K562 (cell line): ENCODE results near the gene TMPRSS9. TPM values are rescaled to one million over a fixed set of nuclear protein-coding genes. Genes with fewer than 3 reads are reported as not detected.

Source experiments
- ADNP ChIP-seq: fragments of 200-800 bp; sonication (Bioruptor generic); IDR thresholded peaks from 2 replicates; pipeline ENCODE4 v1.6.1; 2016; ENCODE audit warnings: missing genetic modification characterization, missing compliant biosample characterization
- BCOR ChIP-seq: fragments of 450-650 bp; IDR thresholded peaks from 2 replicates; pipeline ENCODE4 v1.6.1; 2016
- DIDO1 ChIP-seq: fragments of 450-650 bp; IDR thresholded peaks from 2 replicates; pipeline ENCODE4 v1.6.1; 2016; ENCODE audit warnings: low read depth, missing biosample characterization, missing genetic modification characterization
- FIP1L1 ChIP-seq: fragments of 200-400 bp; formaldehyde crosslinking; IDR thresholded peaks from 2 replicates; pipeline ENCODE4 v1.6.1; 2018; ENCODE audit warnings: mild to moderate bottlenecking, low read depth, low read length; ENCODE audit not compliant: poor library complexity, severe bottlenecking
- HMG20A ChIP-seq: fragments of 450-650 bp; formaldehyde crosslinking; conservative IDR thresholded peaks from 2 replicates; pipeline ENCODE4 v1.4.0; 2020; ENCODE audit warnings: mild to moderate bottlenecking, mixed read lengths
- MCM2 ChIP-seq: fragments of 450-650 bp; IDR thresholded peaks from 2 replicates; pipeline ENCODE4 v1.6.1; 2017; ENCODE audit warnings: low read depth, mild to moderate bottlenecking
- NFATC3 ChIP-seq: fragments of 450-650 bp; IDR thresholded peaks from 2 replicates; pipeline ENCODE4 v1.6.1; 2017; ENCODE audit warnings: mild to moderate bottlenecking
- POLR3A ChIP-seq: IDR thresholded peaks from 2 replicates; pipeline ENCODE4 v1.6.1; 2011; ENCODE audit warnings: borderline replicate concordance, mild to moderate bottlenecking, moderate library complexity; ENCODE audit not compliant: insufficient read length, insufficient read depth; ENCODE audit errors: extremely low read depth
- RBBP5 ChIP-seq: fragments of 200-600 bp; sonication (generic); IDR thresholded peaks from 2 replicates; pipeline ENCODE4 v1.6.1; 2012; ENCODE audit warnings: borderline replicate concordance, mild to moderate bottlenecking, low read length, control low read depth, inconsistent platforms; ENCODE audit not compliant: insufficient read depth, poor library complexity, severe bottlenecking
- RBM17 ChIP-seq: fragments of 200-400 bp; formaldehyde crosslinking; IDR thresholded peaks from 2 replicates; pipeline ENCODE4 v1.6.1; 2017; ENCODE audit warnings: low read depth, mild to moderate bottlenecking, low read length, borderline replicate concordance
- RCOR1 ChIP-seq, 2 experiments: IDR thresholded peaks; 2 replicates each; pipeline ENCODE4 v1.6.1; 2012; ENCODE audit warnings: low read depth in 2 of 2, low read length in 2 of 2, borderline replicate concordance in 1 of 2, improper control_type of control experiment in 1 of 2
- SMARCA5 ChIP-seq: fragments of 450-650 bp; IDR thresholded peaks from 2 replicates; pipeline ENCODE4 v1.6.1; 2016
- SP1 ChIP-seq: sonication (generic); formaldehyde crosslinking; IDR thresholded peaks from 2 replicates; pipeline ENCODE4 v1.8.1; 2022; ENCODE audit warnings: mild to moderate bottlenecking, missing genetic modification reagents
- ZC3H8 ChIP-seq: fragments of 450-650 bp; IDR thresholded peaks from 2 replicates; pipeline ENCODE4 v1.6.1; 2017
- ZNF444 ChIP-seq: fragments of 250-450 bp; sonication (Bioruptor Pico); IDR thresholded peaks from 2 replicates; pipeline ENCODE4 v1.4.0; 2020; ENCODE audit warnings: mild to moderate bottlenecking, moderate library complexity
- ZSCAN29 ChIP-seq: fragments of 450-650 bp; IDR thresholded peaks from 2 replicates; pipeline ENCODE4 v1.6.1; 2017
- polyA plus RNA-seq, 8 experiments: library from polyadenylated mRNA; depleted of rRNA in 4 of 8; stranded (reverse) in 5 of 8; unstranded in 3 of 8; fragments of >200 nt; fragmentation: Nextera tagmentation in 2 of 8; fragmentation: Illumina TruSeq in 1 of 8; extraction: Ambion mirVana in 2 of 8; extraction: Trizol in 1 of 8; gene quantifications; 2 replicates each; pipeline versions ENCODE4 v1.2.1 to v1.2.3, GENCODE V29; 2011 to 2014; ENCODE audit warnings: inconsistent platforms in 1 of 8, missing spikeins in 1 of 8
- total RNA-seq, 7 experiments: library from RNA; depleted of rRNA in 6 of 7; stranded (reverse); fragments of >200 nt in 6 of 7; fragmentation: Illumina TruSeq in 2 of 7; extraction: Trizol in 2 of 7; gene quantifications; 2 replicates each; pipeline versions ENCODE4 v1.2.1 to v1.2.3, GENCODE V29; 2011 to 2021; ENCODE audit warnings: low replicate concordance in 1 of 7
- TF ChIP-seq, protein P1 (sequence below): IDR thresholded peaks from 2 replicates; pipeline ENCODE4 v1.6.1; 2016; ENCODE audit warnings: missing genetic modification characterization, missing compliant biosample characterization
- TF ChIP-seq, protein P2 (sequence below): IDR thresholded peaks from 3 replicates; pipeline ENCODE4 v1.6.1; 2011; ENCODE audit warnings: borderline replicate concordance, mild to moderate bottlenecking; ENCODE audit not compliant: insufficient read length, insufficient read depth
- TF ChIP-seq, protein P3 (sequence below): fragments of 250-450 bp; sonication (Bioruptor Pico); IDR thresholded peaks from 2 replicates; pipeline ENCODE4 v1.8.0; 2021; ENCODE audit warnings: borderline replicate concordance, mild to moderate bottlenecking, moderate library complexity; ENCODE audit not compliant: poor library complexity, severe bottlenecking
- TF ChIP-seq, protein P4 (sequence below): sonication (generic); formaldehyde crosslinking; IDR thresholded peaks from 2 replicates; pipeline ENCODE4 v1.8.1; 2023; ENCODE audit warnings: mild to moderate bottlenecking, missing genetic modification reagents
- TF ChIP-seq, protein P5 (sequence below): sonication (generic); formaldehyde crosslinking; IDR thresholded peaks from 2 replicates; pipeline ENCODE4 v1.8.0; 2023; ENCODE audit warnings: mild to moderate bottlenecking, missing genetic modification reagents

TMPRSS9 gene
- total and polyA plus RNA-seq, 9 of the 15 experiments (the other 6 are each of a cell fraction or from before 2014, with no cell fraction given): 0.01 to 0.03 TPM; not detected in 7

DNA sequence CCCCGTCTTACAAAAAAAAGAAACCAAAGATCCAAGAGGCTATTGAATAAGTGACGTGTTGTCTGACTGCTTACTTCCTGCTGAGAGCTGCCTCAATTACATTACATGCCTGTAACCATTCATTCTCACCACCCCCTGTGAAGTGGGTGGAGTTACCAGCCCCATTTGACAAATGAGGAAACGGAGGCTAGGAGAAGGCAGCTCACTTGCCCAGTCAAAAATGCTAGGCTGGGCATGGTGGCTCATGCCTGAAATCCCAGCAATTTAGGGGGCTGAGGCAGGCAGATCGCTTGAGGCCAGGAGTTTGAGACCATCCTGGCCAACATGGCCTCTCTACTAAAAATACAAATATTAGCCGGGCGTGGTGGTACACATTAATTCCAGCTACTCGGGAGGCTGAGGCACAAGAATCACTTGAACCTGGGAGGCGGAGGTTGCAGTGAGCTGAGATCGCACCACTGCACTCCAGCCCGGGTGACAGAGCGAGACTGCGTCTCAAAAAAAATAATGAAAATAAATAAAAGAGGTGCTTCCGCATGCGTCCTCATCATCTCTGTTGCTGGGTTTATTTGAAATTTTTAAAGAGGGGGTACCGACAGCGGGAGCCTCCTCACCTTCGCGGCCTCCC lies 32.2 kb upstream of the TMPRSS9 start (continued):
- TF ChIP-seq, protein P1, sequence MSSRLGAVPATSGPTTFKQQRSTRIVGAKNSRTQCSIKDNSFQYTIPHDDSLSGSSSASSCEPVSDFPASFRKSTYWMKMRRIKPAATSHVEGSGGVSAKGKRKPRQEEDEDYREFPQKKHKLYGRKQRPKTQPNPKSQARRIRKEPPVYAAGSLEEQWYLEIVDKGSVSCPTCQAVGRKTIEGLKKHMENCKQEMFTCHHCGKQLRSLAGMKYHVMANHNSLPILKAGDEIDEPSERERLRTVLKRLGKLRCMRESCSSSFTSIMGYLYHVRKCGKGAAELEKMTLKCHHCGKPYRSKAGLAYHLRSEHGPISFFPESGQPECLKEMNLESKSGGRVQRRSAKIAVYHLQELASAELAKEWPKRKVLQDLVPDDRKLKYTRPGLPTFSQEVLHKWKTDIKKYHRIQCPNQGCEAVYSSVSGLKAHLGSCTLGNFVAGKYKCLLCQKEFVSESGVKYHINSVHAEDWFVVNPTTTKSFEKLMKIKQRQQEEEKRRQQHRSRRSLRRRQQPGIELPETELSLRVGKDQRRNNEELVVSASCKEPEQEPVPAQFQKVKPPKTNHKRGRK (tag): no peak
- TF ChIP-seq, protein P2, sequence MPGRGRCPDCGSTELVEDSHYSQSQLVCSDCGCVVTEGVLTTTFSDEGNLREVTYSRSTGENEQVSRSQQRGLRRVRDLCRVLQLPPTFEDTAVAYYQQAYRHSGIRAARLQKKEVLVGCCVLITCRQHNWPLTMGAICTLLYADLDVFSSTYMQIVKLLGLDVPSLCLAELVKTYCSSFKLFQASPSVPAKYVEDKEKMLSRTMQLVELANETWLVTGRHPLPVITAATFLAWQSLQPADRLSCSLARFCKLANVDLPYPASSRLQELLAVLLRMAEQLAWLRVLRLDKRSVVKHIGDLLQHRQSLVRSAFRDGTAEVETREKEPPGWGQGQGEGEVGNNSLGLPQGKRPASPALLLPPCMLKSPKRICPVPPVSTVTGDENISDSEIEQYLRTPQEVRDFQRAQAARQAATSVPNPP: no peak
- TF ChIP-seq MCM2 (no peak), RBBP5 (no peak), DIDO1 (tag) (no peak), POLR3A (no peak), ADNP (tag) (no peak), HMG20A (CRISPR knock-in tag) (no peak), RCOR1 (IDR thresholded peaks at IDR 0.05; ENCODE audit: borderline replicate concordance in 1 of 2, low read depth in 2 of 2, low read length in 2 of 2) (no peak), FIP1L1 (no peak), ZSCAN29 (no peak), SMARCA5 (no peak), ZC3H8 (no peak), NFATC3 (no peak), SP1 (CRISPR knock-in tag) (no peak), RBM17 (no peak), BCOR (no peak), ZNF444 (CRISPR knock-in tag) (no peak)
- TF ChIP-seq, protein P3, sequence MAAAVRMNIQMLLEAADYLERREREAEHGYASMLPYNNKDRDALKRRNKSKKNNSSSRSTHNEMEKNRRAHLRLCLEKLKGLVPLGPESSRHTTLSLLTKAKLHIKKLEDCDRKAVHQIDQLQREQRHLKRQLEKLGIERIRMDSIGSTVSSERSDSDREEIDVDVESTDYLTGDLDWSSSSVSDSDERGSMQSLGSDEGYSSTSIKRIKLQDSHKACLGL (CRISPR knock-in tag): no peak
- TF ChIP-seq, protein P4, sequence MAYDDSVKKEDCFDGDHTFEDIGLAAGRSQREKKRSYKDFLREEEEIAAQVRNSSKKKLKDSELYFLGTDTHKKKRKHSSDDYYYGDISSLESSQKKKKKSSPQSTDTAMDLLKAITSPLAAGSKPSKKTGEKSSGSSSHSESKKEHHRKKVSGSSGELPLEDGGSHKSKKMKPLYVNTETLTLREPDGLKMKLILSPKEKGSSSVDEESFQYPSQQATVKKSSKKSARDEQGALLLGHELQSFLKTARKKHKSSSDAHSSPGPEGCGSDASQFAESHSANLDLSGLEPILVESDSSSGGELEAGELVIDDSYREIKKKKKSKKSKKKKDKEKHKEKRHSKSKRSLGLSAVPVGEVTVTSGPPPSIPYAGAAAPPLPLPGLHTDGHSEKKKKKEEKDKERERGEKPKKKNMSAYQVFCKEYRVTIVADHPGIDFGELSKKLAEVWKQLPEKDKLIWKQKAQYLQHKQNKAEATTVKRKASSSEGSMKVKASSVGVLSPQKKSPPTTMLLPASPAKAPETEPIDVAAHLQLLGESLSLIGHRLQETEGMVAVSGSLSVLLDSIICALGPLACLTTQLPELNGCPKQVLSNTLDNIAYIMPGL (CRISPR knock-in tag): no peak
- TF ChIP-seq, protein P5, sequence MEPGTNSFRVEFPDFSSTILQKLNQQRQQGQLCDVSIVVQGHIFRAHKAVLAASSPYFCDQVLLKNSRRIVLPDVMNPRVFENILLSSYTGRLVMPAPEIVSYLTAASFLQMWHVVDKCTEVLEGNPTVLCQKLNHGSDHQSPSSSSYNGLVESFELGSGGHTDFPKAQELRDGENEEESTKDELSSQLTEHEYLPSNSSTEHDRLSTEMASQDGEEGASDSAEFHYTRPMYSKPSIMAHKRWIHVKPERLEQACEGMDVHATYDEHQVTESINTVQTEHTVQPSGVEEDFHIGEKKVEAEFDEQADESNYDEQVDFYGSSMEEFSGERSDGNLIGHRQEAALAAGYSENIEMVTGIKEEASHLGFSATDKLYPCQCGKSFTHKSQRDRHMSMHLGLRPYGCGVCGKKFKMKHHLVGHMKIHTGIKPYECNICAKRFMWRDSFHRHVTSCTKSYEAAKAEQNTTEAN (CRISPR knock-in tag): no peak
